SKM-1 treated with dmso at 0.1 percent for 144 hours (cell line): ENCODE results near the gene C1QBP.
"Not testable (repeated sequence)": the region's sequence is repeated elsewhere in the genome, so short reads cannot be mapped to it uniquely, and the experiment has no call there.

Source experiments
- DNase-seq: peaks from one replicate; lab custom pipeline; 2025; ENCODE audit not compliant: unreplicated experiment; lab: John Stamatoyannopoulos, UW

The C1QBP gene

GRCh38 chr17:5434984-5435383 is 4.0 kb downstream of the C1QBP start:
- no peak for DNase-seq

GRCh38 chr17:5431949-5432556 is 6.9 kb downstream of the C1QBP start:
- no peak for DNase-seq

- not testable (repeated sequence) for DNase-seq
These were observed 7.7 kb downstream of the C1QBP start for GRCh38 chr17:5431234-5431633.

GRCh38 chr17:5430413-5430999 is 8.4 kb downstream of the C1QBP start:
- DNase-seq, result no peak

GRCh38 chr17:5429191-5429887 is 9.6 kb downstream of the C1QBP start:
- DNase-seq, result no peak

GRCh38 chr17:5425826-5426225 is 13.1 kb downstream of the C1QBP start:
- DNase-seq, result no peak

GRCh38 chr17:5424909-5425308 is 14.0 kb downstream of the C1QBP start:
- DNase-seq, result no peak

- no peak for DNase-seq
These were observed 16.4 kb downstream of the C1QBP start for GRCh38 chr17:5422505-5422904.

- DNase-seq, result peak; percentile 69
These were observed 18.8 kb downstream of the C1QBP start, which contains the start of gene RPAIN for GRCh38 chr17:5419959-5420653. TSS of gene RPAIN (plus strand) at chr17:5420182. CDS start at chr17:5420211, 29 bp downstream.

GRCh38 chr17:5419356-5419958 is 19.5 kb downstream of the C1QBP start, which contains the start of gene NUP88:
TSS of gene NUP88 (minus strand) at chr17:5419662. CDS start at chr17:5419650, 12 bp downstream.
- peak; percentile 80 for DNase-seq

GRCh38 chr17:5418858-5419355 is 20.0 kb downstream of the C1QBP start:
- DNase-seq, result no peak

GRCh38 chr17:5416901-5417300 is 22.1 kb downstream of the C1QBP start:
- no peak for DNase-seq

GRCh38 chr17:5413682-5414081 is 25.3 kb downstream of the C1QBP start:
- DNase-seq, result no peak

- DNase-seq, result no peak
These were observed 28.2 kb downstream of the C1QBP start for GRCh38 chr17:5410594-5411272.

- no peak for DNase-seq
These were observed 30.8 kb downstream of the C1QBP start for GRCh38 chr17:5408186-5408585.

GRCh38 chr17:5405400-5405799 is 33.6 kb downstream of the C1QBP start:
- no peak for DNase-seq

- DNase-seq, result no peak
These were observed 39.2 kb downstream of the C1QBP start for GRCh38 chr17:5399767-5400166.

- no peak for DNase-seq
These were observed 42.3 kb downstream of the C1QBP start for GRCh38 chr17:5396612-5397011.

- no peak for DNase-seq
These were observed 47.3 kb downstream of the C1QBP start for GRCh38 chr17:5391678-5392077.
